CD4-positive, alpha-beta T cell treated with Interleukin-12 subunit alpha and Interleukin-12 subunit beta, for 1 hour (primary cell): Measurements from ENCODE around the gene C19orf85.

ENCODE experiments used
- DNase-seq: peaks from one replicate; pipeline ENCODE4 v3.0.0-alpha.2; 2020

The C19orf85 gene

DNA sequence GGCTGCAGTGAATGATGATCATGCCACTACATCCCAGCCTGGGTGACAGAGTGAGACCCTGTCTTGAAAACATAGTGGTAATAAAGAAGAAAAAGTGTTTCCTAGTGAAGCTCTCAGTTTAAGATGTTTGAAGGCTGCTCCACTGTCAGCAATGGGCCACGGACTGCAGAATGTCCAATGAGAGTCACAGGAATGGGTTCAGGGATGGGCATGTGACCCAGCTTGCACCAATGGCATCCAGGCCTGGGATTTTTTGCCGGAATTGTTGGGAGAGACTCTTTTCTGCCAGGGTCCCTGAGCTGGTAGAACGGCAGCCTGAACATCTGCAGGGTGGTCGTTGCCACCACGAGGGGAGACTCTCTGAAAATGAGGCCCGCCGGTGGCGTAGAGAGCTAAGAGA, 27.7 kb downstream of the C19orf85 start:
- no peak for DNase-seq

DNA sequence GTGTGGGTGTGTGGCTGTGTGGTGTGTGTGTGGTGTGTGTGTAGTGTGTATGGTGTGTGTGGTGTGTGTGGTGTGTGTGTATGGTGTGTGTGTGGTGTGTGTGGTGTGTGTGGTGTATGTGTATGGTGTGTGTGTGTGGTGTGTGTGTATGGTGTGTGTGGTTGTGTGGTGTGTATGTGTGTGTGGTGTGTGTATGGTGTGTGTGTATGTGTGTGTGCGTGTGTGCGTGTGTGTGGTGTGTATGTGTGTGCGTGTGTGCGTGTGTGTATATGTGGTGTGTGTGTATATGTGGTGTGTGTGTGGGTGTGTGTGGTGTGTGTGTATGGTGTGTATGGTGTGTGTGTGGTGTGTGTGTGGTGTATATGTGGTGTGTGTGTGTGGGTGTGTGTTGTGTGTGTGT, 29.5 kb downstream of the C19orf85 start:
- DNase-seq: no peak

DNA sequence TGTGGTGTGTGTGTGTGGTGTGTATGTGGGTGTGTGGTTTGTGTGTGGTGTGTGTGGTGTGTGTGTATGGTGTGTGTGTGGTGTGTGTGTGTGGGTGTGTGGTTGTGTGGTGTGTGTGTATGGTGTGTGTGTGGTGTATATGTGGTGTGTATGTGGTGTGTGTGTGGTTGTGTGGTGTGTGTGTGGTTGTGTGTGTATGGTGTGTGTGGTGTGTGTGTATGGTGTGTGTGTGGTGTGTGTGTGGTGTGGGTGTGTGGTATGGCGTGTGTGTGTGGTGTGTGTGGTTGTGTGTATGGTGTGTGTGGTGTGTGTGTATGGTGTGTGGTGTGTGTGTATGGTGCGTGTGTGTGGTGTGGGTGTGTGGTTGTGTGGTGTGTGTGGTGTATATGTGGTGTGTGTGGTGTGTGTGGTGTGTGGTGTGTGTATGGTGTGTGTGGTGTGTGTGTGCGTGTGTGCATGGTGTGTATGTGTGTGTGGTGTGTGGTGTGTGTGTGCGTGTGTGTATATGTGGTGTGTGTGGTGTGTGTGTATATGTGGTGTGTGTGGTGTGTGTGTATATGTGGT, 30.1 kb downstream of the C19orf85 start:
- DNase-seq: no peak

DNA sequence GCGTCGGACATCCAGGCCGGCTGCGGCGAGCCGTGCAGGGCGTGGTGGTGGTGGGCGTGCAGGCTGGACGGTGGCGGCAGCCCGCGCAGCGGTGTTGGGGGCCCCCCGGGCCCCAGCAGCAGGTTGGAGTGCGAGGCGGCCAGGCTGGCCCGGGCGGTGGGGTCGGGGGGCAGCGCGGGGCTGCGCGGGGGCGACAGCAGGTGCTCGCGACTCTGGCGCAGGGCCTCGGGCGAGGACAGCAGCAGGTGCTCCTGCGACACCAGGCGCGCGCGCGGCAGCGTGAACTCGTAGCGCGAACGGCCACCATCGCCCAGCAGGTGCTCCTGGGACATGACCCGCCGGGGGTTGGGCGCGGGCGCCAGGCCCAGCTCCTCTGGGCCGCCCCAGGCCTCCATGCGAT, 31.3 kb downstream of the C19orf85 start:
- no peak for DNase-seq

DNA sequence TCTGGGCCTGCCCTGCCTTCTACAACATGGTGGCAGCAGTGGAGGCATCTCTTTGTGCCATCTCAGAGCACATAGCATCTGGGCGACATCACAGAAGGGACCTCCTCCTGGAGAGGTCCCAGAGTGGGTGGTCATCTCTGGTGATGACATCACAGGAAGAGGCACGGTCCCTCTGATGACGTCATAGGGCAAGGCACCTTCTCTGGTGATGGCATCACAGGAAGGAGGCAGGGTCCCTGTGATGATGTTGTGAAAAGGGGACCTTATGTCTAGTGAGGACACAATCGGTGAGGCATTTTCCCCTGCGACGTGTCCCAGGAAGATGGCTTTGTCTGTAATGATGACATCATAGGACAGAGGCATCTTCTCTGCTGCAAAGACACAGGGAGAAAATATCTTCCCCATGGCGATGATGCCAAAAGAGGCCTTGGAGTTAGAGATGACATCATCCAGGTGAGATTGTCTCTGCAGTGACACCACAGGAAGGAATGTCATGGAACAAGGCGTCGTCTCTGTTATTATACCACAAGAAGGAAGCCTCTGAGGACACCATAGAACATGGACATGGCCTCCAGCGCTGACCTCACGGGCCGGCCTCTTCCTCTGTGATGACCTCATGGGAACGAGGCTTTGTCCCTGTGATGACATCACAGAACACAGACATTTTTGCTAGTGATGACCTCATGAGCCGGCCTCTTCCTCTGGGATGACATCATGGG, 32.2 kb downstream of the C19orf85 start:
- DNase-seq: no peak

DNA sequence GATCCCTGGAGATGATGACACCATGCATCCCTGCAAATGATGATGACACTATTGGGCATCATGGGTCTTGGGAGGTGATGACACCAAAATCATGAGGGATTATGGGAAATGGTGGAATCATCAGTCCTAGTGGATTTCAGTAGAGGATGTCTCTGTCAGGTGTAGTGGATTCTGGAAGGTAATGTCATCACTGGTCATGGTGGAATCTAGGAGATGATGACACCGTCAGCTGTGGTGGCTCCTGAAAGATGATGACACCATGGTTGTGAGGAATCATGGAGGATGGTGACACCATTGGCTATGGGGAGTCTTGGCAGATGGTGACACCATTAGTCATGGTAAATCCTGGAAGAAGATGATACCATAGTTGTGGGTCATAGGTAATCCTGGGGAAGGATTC, 33.4 kb downstream of the C19orf85 start:
- no peak for DNase-seq

DNA sequence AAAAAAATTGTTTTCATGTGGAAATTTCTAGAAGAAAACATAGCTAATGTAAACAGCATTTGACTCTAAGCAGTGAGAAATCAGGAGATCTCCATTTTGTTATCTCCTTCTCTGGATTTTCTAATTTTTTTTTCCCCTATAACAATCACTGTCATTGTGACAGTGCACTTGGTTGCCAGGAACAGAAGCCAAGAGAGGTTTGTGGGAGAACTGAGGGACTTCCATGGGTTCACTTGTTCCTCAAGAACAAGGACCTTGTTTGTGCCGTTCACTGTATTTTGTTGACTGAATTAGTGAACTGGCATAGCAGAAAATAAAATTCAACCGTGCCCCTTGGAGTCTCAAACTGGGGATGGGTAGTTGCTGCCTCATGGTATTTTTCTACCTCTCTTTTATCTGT, 38.5 kb downstream of the C19orf85 start:
- no peak for DNase-seq

DNA sequence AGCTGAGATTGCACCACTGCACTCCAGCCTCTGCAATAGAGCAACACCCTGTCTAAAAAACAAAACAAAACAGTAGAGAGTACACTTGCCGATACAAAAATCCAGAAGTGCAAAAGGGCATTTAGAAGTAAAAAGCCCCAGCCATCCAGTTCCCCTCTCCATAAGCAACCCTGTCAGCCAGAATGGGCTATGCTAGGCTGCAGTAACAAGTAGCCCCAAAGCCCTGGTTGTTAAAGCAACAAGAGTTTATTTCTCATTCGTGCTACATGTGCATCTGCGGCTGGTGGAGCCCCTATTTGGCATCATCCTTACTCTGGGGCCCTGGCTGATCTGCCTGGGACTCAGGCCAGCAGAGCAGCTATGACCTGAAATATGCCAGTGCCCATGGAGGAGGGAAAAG, 40.0 kb downstream of the C19orf85 start:
- no peak for DNase-seq

DNA sequence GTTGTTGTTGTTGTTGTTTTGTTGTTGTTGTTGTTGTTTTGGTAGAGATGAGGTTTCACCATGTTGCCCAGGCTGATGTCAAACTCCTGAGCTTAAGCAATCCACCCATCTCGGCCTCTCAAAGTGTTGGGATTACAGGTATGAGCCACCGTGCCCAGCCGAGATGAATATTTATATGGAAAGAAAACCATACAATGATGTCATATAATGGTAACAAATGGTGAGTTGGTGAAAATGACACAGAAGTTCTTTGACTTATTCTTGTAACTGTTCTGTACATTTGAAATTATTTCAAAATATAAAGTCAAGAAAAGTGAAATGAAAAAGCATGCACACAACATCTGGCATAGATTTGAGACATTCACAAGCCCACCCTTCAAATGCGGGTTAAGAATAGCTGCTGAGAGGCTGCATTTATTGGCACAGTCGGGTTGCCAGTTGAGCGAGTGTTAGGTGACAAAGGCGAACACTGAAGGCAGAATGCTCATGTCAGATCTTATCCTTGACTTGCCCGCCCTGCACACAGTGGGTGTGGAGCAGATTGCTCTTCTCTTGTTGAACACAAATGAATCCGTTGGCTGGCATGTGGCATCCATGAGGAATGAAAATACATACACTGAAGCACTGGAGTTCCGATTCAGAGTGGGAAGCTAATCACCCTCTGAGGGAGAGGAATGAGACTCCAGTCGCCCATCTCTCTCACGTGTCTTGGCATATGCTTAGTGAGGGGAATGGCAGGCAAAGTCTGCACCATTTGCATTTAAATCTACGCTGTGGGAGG, 41.1 kb downstream of the C19orf85 start:
- DNase-seq: no peak

DNA sequence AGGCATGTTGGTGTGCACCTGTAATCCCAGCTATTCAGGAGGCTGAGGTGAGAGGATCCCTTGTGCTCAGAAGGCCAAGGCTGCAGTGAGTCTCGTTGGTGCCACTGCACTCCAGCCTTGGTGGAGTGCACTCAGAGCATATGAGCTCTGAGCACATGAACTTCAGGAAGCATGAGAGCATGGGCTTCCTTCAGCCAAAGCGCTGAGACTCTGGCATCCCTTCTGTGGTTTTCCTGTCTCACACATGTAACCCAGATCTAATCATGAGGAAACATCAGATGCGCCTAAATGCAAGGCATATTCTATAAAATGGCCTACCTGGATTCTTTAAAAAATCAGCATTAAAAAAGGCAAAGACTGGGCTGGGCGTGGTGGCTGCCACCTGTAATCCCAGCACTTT, 43.3 kb downstream of the C19orf85 start:
- peak; percentile 56 for DNase-seq

DNA sequence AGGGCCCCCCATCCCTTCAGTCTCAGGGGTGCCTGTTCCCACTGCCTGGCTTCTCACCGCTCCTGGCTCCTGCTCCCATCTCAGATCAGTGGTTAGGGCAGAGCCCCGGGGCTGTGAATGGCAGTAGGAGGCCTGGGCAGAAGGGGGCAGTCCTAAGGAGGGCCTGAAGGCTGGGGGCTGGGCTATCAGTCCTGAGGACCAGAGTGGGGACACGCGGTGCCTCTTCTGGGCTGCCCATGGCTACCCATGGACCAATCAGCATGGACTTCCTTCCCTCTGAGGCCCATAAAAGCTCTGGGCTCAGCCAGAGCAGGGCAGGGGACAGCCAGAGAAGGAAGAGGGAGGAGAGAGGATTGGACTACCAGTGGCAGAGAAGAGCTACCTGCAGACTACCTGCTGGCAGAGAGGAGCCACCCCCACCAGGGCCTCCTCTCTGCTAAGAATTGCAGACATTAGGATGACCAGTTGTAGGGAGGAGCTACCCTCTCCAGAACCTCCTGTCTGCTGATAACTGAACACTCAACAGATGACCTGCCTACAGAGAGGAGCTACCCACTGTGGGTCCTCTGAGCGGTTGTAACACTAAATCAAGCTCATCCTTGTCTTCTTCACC, 44.8 kb downstream of the C19orf85 start:
- no peak for DNase-seq

DNA sequence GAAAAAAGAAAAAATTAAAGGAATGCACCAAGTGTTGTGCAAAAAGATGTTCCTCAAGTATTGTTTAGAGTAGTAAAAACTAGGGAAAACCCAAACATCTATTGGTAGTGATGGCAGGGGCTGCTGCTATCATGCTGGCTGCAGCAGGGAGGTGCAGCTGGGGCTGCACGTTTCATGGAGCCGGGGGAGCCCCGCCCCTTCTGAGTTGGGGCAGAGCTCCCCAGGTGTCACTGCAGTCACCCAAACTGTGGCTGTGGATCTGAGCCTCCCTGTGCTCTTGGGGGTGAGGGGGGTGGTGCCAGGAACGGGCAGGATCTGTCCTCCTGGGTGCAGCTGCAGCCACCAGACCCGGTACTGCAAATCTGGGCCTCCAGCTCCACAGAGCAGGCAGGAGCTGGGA, 45.4 kb downstream of the C19orf85 start:
- DNase-seq: no peak

DNA sequence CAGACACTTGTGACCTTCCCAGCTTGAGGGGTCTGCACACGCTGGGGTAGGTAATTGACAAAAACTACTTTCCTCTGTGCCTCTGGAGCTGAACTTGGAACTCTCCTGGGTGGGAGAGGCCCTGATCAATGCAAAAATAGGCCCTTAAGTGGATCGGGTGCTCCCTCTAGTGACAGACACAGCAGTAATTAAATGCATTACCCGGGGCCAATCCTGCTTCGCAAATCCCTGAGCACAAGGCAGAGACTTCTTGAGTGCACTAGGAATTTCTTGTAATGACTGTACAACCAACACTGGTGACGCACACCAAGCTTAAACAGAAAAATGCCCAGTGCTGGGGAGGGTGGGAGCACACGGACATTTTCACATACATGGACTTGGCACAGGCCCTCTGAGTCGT, 46.4 kb downstream of the C19orf85 start:
- peak; percentile 73 for DNase-seq
